LHCN-M2 (cell line): Measurements from ENCODE around the gene SPDYE4. TPM values are rescaled to one million over a fixed set of nuclear protein-coding genes. Genes with fewer than 3 reads are reported as not detected.
"Not testable (repeated sequence)": the region's sequence is repeated elsewhere in the genome, so short reads cannot be mapped to it uniquely, and the experiment has no call there.

Experiments
- DNase-seq: peaks from one replicate; pipeline ENCODE4 v3.0.0-alpha.2; 2012; ENCODE audit warnings: low read depth
- polyA plus RNA-seq: library from polyadenylated mRNA; unstranded; fragments of >200 nt; gene quantifications from one replicate; pipeline ENCODE4 v1.2.1, GENCODE V29; 2012; ENCODE audit warnings: missing spikeins
- total RNA-seq: library from RNA; depleted of rRNA; stranded (reverse); fragments of >200 nt; gene quantifications from 2 replicates; pipeline ENCODE4 v1.2.3, GENCODE V29; 2014; rRNA removed

SPDYE4 gene, protein sequence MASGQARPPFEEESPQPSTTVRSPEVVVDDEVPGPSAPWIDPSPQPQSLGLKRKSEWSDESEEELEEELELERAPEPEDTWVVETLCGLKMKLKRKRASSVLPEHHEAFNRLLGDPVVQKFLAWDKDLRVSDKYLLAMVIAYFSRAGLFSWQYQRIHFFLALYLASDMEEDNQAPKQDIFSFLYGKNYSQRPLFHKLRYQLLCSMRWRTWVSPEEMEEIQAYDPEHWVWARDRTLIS
- total RNA-seq = not detected in 2 replicates
- not detected for polyA plus RNA-seq

- DNase-seq = no peak
Observed at GRCh38 chr17:8758137-8758596, at the start of gene SPDYE4. Gene SPDYE4, minus strand, starts transcription at chr17:8758546. Its CDS starts 164 bp downstream, at chr17:8758382.

- DNase-seq = no peak
Observed at GRCh38 chr17:8806926-8807550, 48.7 kb upstream of the SPDYE4 start.

- no peak for DNase-seq
Observed at GRCh38 chr17:8806253-8806925, 48.0 kb upstream of the SPDYE4 start.

DNA sequence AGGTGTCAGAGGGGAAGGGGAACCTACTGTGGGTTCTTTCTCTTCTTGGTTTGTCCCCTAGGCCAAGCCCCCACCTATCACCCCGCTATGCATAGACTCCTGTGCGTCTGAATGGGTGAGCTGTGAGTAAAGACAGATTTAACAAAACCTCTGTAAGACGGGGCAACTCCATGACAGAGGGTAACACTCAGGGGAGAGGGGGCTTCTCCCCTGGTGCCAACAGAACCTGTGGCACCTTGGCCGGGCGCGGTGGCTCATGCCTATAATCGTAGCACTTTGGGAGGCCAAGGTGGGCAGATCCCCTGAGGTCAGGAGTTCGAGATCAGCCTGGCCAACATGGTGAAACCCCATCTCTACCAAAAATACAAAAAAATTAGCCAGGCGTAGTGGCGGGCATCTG is 47.0 kb upstream of the SPDYE4 start:
- not testable (repeated sequence) for DNase-seq

DNA sequence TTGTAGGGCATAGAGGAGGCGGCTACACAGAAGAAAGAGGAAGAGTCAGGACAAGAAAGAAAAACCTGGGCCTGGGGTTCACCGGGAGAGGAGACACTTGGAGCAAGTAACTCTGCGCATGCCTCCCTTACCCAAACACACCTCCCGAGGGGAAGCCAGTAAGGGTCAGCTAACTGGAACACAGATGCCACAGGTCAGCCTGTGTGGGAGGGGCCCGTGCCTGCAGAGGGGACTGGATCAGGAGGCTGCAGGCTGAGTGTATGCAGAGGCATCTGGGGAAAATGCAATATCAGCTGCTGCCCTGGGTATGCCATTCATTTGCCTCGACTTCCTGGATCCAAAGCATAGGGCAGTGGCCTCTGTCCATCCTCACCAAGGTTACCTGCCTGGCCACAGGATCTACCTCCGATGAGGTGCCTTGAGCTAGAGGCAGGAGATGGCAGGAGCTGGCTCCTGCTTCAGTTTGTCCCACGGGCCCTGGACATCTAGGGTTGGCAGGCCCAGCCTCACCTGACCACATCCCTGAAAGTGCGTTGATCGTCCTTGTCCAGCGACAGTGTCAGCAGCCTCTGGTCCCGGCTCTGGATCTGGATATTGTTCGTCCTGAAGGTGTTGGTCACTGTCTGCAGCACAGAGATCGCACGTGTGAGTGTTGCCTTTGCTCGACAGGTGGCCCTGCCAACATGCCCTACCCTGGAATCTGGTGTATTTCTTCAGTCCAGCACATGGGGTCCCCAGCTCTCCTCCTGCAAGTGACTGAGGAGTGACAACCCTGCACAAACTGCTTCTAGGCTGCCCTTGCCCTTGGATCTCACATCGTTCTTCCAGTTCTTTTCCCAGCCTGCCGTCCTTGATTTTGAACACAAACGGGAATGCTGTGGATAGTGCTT is 45.4 kb upstream of the SPDYE4 start:
- no peak for DNase-seq

- no peak for DNase-seq
Observed at GRCh38 chr17:8801135-8801840, 42.9 kb upstream of the SPDYE4 start.

GRCh38 chr17:8800656-8801055 is 42.3 kb upstream of the SPDYE4 start:
- no peak for DNase-seq

- DNase-seq = no peak
Observed at GRCh38 chr17:8799570-8800212, 41.3 kb upstream of the SPDYE4 start.

DNA sequence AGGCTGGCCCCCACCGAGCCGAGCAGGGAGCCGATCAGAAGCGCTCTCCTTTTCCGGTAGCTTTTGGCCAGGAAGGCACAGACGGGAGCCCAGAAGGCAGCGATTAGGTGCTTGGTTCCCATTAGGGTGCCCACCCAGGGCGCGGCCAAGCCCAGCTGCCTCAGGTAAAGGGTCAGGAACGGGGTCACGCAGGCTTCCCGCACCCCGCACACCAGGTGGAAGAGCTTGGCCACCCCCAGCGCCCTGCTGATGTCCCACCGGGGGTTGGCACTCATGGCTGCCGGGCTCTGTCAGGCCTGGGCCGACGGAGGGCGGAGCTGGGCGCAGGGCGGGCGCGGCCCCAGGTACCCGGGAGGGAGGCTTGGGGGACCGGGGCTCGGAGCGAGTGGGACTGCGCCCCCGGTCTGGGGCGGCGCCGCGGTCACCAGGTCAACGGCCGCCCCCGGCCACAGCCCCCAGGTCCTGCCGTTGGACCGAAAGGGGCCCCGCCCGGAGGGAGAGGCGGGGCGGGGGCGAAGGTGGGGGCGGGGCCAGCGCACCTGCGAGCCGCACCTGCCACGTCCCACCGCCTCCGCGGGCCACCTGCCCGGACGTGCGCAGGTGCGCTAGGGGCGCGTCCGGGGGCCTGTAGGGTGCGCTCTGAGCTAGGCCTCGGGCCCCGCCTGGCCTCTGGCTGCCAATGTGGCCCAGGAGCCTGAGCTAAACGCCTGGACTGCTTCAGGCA is 40.7 kb upstream of the SPDYE4 start, which contains the start of gene MFSD6L:
TSS of gene MFSD6L (minus strand) at position 520 of the 724 bp plus-strand sequence. CDS start at position 275, 245 bp downstream.
- no peak for DNase-seq

- no peak for DNase-seq
Observed at GRCh38 chr17:8798176-8798845, 40.0 kb upstream of the SPDYE4 start.

- no peak for DNase-seq
Observed at GRCh38 chr17:8797621-8798175, 39.4 kb upstream of the SPDYE4 start.

- no peak for DNase-seq
Observed at GRCh38 chr17:8794636-8795035, 36.3 kb upstream of the SPDYE4 start.

GRCh38 chr17:8793649-8794048 is 35.3 kb upstream of the SPDYE4 start:
- no peak for DNase-seq

- DNase-seq = no peak
Observed at GRCh38 chr17:8792646-8793045, 34.3 kb upstream of the SPDYE4 start.

DNA sequence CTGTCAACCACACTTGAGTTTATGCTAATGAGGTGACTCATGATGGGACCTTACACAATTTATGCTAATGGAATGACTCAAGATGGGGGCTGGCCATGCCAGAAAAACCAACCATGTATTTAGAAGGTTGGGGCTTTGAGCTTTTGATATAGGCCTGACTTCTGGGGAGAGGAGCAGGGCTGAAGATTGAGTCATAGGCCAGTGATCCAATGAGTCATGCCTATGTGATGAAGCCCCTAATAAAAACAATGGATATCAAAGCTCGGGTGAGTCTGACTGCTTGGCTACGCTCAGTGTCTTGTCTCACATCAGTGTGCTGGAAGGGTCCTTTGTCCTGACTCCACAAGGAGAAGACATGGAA is 33.5 kb upstream of the SPDYE4 start:
- peak; percentile 47 for DNase-seq

- DNase-seq = no peak
Observed at GRCh38 chr17:8791248-8791909, 33.0 kb upstream of the SPDYE4 start.

GRCh38 chr17:8789743-8790142 is 31.4 kb upstream of the SPDYE4 start:
- no peak for DNase-seq

- no peak for DNase-seq
Observed at GRCh38 chr17:8788998-8789397, 30.7 kb upstream of the SPDYE4 start.
